HG03520 (cell line): Measurements from ENCODE around the gene RND3.

Experiments used
- ATAC-seq: cut with Tn5 transposase; IDR thresholded peaks from one replicate; pipeline ENCODE4 v1.9.1; 2021; ENCODE audit warnings: mild to moderate bottlenecking, moderate library complexity; ENCODE audit not compliant: unreplicated experiment

RND3 gene

DNA sequence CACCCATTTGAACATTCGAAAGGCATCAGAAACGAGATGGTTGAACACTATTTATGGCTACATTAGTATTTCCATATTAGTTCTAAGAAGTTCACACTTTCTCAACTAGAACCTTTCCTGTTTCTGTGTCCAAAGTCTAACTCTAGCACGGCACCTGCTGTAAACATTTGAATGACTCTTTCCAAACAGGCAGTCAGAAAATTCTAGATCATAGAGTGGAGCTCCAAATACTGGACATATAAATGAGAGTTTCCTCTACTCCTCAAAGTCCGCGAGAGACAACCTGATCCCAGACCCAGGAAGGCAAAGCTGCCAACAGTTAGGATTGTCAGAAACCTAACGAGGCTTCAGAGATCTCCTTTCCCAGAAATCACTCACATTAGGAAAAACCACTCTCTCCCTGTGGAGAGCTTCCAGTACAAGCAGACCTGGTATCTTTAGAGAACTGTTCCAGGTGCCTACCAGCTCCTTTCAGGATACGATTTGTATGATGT is 10.6 kb downstream of the RND3 start:
- no peak for ATAC-seq

DNA sequence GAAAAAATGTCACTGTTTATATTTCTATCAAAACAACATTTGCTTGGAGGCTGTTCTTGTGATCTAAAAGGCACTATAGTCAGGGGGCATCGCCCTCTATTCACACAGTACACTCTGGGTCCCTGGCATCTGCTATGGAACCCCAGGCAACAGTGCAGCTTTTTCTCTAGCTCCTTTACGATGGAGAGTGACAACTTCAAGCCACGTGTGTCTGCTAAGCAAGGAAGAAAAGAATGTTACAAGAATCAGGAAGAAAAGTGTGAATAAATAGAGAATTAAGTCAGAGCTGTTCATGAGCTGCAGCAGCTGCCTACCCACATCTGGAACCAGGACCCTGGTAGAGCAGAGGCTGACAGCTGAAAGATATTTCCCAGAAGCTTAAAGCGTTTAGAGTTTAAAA is 11.2 kb downstream of the RND3 start:
- no peak for ATAC-seq

DNA sequence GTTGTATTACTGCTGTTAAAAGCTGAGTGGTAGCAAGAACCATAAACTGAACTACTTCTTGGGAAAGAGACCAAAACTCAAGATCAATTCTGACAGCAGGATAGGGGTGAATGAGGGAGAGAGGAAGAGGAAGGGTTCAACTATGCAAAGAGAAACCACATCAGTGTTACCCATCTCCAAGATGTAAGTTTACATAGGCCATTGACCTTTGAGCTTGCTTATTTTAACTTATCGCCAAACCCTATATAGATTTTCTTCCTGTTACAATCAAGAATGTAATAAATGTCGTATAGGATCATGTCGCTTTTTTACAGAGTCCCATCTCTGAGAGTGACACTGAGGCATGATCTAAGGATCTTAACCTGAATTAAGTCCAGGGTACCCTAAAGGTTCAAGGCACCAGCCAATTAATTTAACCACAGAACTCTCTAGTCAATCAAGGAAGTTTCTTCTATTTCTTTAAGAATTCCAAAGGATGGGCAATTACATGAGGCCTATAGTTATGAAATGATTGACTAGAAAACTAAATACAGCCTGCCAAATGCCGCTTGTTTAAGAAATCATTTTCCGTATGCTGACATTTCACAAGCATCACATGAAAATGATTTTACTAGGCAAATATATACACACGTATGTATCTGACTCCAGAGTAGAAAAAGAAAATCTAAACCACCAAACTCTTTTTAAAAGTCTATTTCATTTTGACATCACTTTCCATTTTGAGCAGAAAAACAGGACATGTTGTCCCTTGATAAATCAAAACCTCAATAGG is 11.8 kb downstream of the RND3 start:
- ATAC-seq: no peak

DNA sequence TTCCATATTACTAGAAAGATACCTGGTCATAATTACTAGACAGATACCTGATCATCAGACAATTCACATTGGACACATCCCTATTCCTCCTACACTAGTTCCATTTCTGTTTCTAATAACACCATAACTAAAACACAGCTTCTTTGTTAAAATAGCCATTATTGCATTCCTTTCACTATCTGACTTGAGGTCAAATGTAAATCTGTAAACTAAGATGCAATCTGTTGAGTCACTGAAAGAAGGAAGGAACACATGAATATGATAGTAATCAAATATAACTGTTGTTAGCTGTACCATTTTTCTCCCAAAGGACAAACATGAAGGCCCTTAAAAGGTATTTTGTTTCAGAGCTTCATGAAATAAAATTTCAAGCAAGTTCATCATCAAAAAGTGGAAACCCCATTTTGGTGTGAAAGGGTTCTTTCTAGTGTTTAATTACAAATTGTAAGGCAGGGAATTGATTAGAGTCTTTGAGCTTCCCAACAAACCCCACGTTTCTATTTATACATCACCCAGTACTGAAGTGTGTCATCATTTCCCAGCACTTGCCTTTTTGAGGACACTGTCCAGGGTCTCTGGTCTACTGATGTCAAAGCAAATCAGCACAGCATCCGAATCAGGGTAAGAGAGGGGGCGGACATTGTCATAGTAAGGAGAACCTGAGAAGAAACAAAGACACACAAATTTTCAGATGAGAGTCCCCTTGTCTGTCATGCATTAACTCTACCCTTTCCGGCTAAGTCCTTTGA is 13.0 kb downstream of the RND3 start:
- no peak for ATAC-seq

DNA sequence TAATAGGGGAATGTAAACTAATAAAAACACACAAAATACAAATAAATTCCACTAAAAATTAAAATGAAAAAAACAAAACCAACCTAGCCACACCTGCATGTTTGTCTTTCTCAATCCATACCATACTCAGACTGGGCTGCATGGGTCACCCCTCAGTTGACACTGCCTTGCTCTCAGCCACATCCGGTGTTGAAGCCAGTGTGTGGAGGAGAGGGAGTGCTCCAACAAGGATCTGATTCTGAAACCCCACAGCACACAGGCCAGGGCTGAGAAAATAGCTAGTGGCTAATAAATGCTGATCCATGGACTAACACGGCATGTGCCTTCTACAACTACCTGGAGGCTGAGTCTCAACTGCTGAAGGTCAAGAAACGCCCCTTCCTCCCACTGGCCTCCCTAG is 13.7 kb downstream of the RND3 start:
- ATAC-seq: no peak

DNA sequence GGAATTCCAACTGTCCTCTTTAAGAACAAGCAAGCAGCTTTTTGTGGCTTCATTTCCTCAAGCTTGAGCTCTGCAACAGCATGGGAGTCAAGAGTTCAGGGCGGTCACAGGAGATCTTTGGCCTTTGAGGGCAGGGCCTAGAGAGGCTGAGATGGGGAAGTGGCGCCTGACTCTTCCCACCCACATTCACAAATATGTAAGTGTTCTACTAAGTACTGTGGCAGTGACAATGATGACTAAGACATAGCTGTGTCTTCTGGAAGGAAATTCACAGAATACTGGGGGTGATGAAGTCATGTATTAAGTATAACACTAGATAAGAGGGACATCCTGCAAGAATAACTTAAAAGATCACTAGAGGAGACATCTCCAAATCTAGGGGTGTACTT is 15.0 kb downstream of the RND3 start:
- peak; percentile 82 for ATAC-seq

DNA sequence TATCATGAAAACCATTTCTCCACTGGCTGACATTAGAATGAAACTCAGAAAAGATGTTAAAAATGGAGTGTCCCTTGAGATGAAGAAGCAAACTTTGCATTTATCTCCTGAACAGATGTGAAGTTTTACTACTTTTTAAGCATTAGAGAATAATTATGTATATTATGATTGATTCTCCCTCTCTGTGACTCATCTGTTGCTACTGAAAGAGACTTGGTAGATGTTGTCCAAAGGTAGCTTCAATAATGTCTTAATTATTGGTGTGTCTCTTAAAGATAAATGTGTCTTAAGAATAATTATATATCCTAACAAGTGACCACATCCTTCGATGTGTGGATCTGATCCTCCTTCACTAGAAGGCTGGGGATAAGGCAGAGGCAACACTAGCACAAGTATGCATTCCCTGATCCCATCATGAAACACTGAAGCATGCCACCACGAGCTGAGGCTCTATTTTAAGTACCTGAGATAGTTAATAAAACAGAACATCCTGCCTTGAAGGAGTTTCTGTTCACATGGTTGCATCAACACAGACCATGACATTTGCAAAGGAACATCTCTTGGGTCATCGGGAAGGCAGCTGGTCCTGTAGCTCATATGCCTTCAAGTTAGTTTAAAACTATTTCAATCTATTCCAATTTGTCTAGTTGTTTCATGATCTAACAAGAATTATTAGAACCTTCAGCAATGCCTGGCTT is 15.5 kb downstream of the RND3 start:
- no peak for ATAC-seq

DNA sequence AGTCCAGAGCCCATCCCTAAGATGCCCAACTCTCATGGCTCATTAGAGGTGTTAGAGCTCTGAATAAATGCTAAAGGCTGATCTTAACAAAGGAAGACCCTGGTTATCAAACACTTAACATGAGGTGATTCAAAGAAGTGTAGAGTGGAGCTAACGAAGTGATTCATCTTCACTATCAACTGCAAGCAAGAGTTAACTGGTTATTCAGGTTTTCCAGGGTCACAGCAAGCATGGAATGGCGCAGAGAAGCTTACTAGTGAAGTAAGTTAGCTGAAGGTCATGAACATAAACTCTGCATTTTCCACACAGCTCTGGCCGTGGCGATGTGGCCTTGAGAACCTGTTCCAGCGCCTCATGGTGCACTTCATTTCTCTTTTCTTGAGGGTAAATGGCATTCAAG is 17.0 kb downstream of the RND3 start:
- no peak for ATAC-seq

DNA sequence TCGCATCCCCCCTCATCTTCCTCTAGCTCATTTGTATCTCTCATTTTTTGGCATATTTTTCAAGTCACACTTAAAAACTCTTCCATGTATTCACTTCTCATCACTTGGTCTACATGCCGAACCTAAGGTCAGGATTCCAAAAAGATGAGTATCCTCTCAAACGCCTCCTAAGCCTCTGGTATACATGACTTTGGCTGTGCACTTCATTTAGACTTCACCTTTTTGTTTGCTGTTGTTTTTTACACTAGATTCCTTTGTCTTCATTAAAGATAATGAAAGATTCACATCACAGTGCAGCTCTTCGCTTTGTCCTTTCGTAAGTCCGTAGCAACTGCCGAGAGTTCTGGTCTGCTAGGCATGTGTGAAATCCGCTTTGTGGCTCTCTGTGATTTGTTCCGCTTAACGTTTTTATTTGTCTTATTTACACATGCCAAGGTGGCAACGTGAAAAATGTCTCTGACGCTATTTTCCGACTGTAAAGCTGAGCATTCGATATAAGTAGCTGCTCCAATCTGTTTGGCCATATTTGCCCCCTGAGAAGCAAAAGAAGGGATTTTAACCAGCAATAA is 17.7 kb downstream of the RND3 start:
- no peak for ATAC-seq

DNA sequence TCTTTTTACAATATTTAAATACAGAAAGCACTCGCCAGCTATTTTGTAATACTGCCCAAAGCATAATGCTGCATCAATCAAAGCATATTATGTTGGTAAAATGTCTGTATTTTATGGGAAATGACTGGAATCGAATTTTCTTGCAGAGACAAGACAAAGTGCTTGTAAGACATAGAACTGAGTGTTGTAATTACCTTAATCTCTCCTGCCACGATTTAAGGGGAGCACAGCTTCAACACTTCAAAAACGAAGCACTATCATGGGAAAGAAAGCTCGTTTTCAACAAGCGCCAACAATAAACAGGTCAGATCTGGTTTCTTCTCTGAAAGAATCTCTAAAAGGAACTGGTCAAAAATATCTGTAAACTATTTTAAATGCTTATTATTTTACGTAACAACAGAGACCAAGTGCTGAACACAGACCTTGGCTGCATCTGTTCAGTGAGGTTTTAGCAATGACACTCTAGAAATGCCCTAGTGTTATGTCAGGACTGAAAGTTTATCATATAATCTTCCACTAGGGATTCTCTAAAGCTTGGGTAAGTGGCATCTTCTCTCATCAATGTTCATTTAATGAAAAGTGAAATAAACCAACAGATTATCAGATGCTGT is 19.0 kb downstream of the RND3 start:
- ATAC-seq: no peak

DNA sequence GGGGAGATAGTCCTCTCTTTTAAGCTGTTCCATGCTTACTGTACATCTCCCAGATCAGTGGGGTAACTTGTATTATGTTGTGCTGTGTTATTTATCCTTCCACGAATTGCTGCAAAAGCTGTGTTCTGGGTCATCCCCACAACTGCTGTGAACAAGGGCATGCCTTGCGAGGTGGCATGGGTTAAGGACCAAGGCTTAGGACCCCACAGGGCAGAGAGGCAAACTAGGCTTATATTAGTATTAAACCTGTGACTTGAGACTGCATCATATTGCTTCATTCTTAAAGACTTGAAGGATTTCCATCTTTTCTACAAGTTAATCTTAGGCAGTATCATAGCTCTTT is 19.9 kb downstream of the RND3 start:
- ATAC-seq: no peak

DNA sequence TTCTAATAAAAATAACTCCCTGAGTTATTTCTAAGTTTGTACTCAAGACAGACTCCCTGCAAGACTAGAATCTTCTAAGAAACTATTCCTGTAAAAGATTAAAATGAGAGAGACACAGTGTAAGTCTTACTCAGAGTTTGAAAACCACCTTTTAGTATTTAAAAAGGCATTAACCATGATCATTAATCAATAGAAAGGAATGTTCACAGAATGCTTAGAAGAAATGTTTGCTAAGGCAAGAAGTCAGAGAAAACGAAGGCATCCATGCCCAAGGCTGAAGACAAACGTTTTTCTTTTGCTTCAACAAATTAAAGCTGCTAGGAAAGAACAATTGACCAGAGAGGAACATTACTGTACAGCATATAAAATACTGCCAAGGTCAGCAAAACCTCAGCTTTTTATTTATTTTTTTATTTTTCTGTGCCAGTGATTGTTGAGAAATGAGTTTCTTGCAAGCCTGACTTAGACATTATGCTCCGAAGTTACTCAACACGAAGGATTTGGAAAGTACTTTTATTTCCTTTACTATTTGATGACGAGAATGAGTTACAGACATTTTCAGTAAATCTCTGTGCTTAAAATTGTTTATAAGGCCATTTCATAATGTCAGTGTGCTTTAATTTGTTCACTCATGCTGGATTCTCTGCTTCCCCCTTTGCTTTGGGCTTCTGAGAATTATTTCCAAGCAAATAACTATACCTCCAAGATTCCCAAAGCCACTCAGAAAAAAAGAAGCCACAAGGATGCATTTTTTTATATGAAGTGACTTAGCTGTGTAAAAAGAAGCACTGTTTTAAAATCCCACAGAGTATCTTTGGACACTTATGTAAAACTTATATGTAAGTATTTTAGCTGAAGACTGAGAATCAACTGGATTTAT is 20.5 kb downstream of the RND3 start:
- ATAC-seq: no peak

DNA sequence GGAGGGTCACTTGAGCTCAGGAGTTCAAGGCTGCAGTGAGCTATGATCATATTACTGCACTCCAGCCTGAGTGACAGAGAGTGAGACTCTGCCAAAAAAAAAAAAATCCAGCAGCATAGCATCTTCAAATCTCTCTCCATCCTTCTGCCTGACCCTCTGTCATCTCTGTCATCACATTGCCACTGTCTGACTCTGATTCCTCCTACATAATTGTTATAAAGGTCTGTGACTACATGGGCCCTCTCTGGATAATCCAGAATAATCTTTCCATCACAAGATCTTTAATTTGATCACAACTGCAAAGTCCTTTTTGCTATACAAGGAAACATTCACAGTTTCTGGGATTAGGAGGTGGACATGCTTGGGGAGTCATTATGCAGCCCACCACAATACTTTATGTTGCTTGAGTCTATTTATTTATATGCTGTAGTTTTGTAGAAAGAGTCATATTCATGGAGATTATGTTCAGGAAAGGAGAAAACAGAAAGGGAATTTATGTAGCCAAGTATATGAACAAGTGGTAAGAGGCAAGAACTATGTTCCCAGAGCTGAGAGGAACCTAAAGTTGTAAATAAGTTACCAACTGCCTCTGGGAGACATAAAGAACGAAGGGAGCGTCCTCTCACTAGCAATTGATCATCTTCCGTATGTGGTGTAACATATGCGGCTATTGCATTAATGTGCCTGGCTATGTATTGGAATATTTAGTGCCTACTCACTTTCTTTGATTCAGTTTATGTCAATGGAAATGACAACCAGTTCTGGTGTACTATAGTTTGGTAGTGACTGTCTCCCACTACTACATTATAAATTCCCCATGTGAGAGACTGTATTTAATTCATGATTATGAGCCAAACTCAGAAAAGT is 21.5 kb downstream of the RND3 start:
- ATAC-seq: no peak

DNA sequence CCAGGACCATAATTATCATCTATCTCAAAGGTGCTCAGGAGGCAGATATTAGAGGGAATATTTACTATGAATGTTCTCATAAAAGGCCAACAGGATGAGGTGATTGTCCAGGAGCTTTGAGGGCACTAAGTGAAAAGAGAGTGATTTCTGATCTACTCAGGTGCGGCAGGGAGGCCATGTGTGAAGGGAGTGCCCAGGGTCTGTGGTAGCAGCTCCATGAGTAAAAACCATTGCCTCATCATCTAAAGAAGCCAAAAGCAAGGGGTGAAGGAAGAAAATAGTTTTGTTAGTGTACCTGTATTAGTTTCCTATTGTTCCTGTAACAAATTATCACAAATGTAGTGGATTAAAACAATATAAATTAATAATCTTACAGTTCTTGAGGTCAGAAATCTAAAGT is 22.5 kb downstream of the RND3 start:
- no peak for ATAC-seq

DNA sequence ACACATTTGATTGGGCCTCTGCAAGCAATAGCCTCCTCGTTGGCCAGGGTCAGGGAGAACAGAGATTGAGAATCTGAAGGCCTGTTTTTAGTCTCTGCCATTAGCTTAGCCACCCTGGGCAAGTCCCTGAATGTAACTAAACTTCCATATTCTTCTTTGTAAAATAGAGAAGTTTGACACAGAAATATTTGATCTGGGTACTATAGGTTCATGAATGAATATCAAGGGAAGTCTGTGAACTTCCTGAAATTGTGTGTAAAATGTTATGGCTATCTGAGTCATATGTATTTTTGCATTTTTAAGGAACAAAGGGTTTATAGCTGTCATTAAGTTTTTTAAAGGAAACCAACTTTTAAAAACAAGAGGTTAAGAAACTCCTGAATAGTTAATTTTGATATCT is 23.2 kb downstream of the RND3 start:
- no peak for ATAC-seq

DNA sequence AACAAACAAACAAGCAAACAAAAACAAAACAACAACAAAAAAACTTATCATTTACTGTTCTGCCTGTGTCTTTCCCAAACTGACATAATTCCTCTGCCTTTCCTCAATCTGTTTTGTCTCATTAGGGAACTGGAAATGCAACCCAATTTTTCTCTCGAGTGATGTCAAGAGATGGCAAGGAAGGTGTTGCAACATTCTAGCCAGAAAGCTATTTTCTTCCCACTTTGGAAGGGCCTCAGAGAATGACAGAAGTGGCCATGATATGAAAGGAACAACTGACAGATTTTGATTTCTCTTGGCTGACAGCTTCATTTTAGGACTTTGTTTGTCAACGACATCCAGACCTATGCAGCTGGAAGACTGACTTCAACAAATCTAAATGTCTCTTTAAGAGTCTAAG is 24.7 kb downstream of the RND3 start:
- no peak for ATAC-seq

DNA sequence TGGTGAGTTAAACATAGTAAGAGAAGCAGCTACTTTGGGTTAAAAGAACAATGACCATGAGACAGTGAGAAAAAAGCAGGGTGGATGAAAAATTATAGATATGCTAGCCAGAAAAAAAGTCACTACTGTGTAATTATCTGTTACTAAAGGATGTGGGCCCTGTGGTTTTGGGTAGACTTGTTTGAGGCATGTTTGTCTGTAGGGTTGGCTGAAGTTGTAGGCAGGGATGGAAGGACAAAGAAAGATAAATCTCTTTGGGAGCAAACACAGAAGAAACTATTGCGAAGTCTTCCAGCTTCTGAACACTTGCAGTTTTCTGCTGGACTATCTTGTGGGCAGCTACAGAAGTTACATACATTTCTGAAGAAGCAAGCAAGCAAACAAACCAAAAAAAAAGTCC is 28.2 kb downstream of the RND3 start:
- ATAC-seq: no peak

DNA sequence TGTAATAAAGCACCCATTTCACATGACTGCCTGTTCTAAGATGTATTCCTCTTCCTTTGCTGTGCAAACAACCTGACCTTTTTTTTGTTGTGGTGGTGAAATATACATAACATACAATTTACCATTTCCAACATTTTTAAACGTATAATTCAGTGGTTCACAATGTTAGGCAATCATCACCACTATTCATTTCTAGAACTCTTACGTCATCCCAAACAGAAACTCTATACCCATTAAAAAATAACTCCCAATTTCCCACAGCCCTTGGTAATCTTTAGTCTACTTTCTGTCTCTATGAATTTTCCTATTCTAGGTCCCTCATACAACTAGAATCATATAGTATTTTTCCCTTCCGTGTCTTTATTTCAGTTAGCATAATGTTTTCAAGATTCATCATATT is 36.7 kb downstream of the RND3 start:
- no peak for ATAC-seq

DNA sequence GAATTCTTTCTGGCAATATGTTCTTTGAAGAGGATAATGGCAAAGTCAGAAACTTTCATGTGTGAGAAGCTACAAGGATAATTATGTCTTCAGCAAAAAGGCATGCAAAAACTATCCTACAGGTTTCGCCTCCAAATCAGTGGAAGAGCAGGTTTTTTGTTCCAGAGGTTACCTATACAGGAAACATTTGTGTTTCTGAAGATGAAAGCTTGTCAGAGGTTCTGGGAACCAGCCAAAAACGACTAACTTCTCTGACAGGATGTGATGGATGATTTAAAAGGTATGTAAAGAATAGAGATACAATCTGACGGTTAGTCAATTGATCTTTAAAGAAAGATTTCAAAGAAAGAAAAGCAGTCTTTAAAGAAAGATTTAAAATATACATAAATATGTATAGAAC is 37.6 kb downstream of the RND3 start:
- ATAC-seq: no peak
